ENCODE measurements around the gene LNPK. TPM values are rescaled to one million over a fixed set of nuclear protein-coding genes. Genes with fewer than 3 reads are reported as not detected.
A peak's percentile ranks its signal among the peaks of the same experiment; 100 is the strongest.

The LNPK gene
- total and polyA plus RNA-seq, 9 of the 15 experiments (the other 6 are each of a cell fraction or from before 2014, with no cell fraction given) = 6.4 to 40.4 (median 21.3) TPM

DNA sequence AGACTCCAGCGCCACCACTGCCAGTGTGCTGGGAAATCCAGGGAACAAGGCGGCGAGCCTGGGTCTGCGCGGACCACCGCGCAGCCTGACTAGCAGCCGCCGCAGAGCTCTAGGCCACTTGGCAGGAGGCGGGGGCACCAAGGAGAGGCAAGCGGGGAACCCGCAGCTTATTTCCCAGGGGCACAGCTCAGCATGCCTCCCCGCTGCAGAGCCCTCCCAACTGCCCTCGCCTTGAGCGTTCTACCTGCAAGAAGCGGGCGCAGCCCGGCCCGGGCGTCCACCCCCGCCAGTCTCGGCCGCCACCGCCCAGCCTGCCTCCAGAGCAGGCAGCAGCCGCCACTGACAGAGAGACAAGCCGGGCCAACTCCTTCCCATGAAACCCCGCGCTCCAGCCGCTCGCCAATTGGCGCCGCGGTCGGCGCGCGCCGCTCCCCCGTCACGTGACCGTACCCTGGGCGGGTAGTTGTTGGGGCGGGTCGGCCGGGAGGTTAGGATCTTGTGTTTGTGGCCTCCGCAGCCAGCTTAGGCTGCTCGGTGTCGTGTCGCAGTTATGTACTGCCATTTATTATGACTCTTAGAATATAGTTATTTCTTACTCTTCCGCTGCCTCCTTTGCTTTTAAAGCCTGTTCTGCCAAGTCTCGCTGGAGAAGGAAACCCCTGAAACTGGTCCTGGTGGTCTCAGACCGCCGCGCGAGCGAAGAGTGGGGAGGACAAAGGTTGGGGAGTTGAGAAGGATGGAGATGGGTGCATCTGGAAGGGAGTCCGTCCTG lies at the start of gene LNPK (continued):
- TF ChIP-seq, protein P1, sequence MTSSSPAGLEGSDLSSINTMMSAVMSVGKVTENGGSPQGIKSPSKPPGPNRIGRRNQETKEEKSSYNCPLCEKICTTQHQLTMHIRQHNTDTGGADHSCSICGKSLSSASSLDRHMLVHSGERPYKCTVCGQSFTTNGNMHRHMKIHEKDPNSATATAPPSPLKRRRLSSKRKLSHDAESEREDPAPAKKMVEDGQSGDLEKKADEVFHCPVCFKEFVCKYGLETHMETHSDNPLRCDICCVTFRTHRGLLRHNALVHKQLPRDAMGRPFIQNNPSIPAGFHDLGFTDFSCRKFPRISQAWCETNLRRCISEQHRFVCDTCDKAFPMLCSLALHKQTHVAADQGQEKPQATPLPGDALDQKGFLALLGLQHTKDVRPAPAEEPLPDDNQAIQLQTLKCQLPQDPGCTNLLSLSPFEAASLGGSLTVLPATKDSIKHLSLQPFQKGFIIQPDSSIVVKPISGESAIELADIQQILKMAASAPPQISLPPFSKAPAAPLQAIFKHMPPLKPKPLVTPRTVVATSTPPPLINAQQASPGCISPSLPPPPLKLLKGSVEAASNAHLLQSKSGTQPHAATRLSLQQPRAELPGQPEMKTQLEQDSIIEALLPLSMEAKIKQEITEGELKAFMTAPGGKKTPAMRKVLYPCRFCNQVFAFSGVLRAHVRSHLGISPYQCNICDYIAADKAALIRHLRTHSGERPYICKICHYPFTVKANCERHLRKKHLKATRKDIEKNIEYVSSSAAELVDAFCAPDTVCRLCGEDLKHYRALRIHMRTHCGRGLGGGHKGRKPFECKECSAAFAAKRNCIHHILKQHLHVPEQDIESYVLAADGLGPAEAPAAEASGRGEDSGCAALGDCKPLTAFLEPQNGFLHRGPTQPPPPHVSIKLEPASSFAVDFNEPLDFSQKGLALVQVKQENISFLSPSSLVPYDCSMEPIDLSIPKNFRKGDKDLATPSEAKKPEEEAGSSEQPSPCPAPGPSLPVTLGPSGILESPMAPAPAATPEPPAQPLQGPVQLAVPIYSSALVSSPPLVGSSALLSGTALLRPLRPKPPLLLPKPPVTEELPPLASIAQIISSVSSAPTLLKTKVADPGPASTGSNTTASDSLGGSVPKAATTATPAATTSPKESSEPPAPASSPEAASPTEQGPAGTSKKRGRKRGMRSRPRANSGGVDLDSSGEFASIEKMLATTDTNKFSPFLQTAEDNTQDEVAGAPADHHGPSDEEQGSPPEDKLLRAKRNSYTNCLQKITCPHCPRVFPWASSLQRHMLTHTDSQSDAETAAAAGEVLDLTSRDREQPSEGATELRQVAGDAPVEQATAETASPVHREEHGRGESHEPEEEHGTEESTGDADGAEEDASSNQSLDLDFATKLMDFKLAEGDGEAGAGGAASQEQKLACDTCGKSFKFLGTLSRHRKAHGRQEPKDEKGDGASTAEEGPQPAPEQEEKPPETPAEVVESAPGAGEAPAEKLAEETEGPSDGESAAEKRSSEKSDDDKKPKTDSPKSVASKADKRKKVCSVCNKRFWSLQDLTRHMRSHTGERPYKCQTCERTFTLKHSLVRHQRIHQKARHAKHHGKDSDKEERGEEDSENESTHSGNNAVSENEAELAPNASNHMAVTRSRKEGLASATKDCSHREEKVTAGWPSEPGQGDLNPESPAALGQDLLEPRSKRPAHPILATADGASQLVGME (CRISPR knock-in tag; IDR thresholded peaks at IDR 0.05) = no peak
- TF ChIP-seq ZNF57 (CRISPR knock-in tag; IDR thresholded peaks at IDR 0.05) (no peak), PHF20 (IDR thresholded peaks at IDR 0.05; ENCODE audit: partially characterized antibody) (peak; percentile 64), SRSF9 (IDR thresholded peaks at IDR 0.05; ENCODE audit: borderline replicate concordance, low read depth, low read length) (no peak), GTF2A2 (tag; IDR thresholded peaks at IDR 0.05) (no peak), ZNF140 (CRISPR knock-in tag; IDR thresholded peaks at IDR 0.05) (no peak), YBX1 (IDR thresholded peaks at IDR 0.05) (no peak), NBN (IDR thresholded peaks at IDR 0.05; ENCODE audit: low read depth) (no peak), SMARCE1 (IDR thresholded peaks at IDR 0.05) (no peak; the same call in 1 of the 2 replicates), CEBPB (tag; IDR thresholded peaks at IDR 0.05) (no peak), RUNX1 (IDR thresholded peaks at IDR 0.05; ENCODE audit: low read depth) (no peak), BCL6 (CRISPR knock-in tag; IDR thresholded peaks at IDR 0.05) (no peak), ZNF41 (CRISPR knock-in tag; conservative IDR thresholded peaks at IDR 0.05) (no peak), ZNF12 (CRISPR knock-in tag; IDR thresholded peaks at IDR 0.05) (no peak; the same call in 1 of the 2 replicates), DACH1 (IDR thresholded peaks at IDR 0.05; ENCODE audit: partially characterized antibody) (no peak), GTF2E2 (tag; IDR thresholded peaks at IDR 0.05) (peak; percentile 79)
- TF ChIP-seq, protein P2, sequence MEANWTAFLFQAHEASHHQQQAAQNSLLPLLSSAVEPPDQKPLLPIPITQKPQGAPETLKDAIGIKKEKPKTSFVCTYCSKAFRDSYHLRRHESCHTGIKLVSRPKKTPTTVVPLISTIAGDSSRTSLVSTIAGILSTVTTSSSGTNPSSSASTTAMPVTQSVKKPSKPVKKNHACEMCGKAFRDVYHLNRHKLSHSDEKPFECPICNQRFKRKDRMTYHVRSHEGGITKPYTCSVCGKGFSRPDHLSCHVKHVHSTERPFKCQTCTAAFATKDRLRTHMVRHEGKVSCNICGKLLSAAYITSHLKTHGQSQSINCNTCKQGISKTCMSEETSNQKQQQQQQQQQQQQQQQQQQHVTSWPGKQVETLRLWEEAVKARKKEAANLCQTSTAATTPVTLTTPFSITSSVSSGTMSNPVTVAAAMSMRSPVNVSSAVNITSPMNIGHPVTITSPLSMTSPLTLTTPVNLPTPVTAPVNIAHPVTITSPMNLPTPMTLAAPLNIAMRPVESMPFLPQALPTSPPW (CRISPR knock-in tag; IDR thresholded peaks at IDR 0.05) = peak; percentile 71
- TF ChIP-seq, protein P3, sequence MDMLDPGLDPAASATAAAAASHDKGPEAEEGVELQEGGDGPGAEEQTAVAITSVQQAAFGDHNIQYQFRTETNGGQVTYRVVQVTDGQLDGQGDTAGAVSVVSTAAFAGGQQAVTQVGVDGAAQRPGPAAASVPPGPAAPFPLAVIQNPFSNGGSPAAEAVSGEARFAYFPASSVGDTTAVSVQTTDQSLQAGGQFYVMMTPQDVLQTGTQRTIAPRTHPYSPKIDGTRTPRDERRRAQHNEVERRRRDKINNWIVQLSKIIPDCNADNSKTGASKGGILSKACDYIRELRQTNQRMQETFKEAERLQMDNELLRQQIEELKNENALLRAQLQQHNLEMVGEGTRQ (CRISPR knock-in tag; IDR thresholded peaks at IDR 0.05) = peak; percentile 100
- TF ChIP-seq, protein P4, sequence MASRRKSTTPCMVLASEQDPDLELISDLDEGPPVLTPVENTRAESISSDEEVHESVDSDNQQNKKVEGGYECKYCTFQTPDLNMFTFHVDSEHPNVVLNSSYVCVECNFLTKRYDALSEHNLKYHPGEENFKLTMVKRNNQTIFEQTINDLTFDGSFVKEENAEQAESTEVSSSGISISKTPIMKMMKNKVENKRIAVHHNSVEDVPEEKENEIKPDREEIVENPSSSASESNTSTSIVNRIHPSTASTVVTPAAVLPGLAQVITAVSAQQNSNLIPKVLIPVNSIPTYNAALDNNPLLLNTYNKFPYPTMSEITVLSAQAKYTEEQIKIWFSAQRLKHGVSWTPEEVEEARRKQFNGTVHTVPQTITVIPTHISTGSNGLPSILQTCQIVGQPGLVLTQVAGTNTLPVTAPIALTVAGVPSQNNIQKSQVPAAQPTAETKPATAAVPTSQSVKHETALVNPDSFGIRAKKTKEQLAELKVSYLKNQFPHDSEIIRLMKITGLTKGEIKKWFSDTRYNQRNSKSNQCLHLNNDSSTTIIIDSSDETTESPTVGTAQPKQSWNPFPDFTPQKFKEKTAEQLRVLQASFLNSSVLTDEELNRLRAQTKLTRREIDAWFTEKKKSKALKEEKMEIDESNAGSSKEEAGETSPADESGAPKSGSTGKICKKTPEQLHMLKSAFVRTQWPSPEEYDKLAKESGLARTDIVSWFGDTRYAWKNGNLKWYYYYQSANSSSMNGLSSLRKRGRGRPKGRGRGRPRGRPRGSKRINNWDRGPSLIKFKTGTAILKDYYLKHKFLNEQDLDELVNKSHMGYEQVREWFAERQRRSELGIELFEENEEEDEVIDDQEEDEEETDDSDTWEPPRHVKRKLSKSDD (conservative IDR thresholded peaks at IDR 0.05; ENCODE audit: low read length) = no peak

Data from K562 (cell line).